GM23248 (cell line): Measurements from ENCODE around the gene DDA1. TPM values are rescaled to one million over a fixed set of nuclear protein-coding genes. Genes with fewer than 3 reads are reported as not detected.
A peak's percentile ranks its signal among the peaks of the same experiment; 100 is the strongest.

ENCODE experiments used
- DNase-seq: peaks from one replicate; pipeline ENCODE4 v3.0.0-alpha.2; 2015
- H2AFZ ChIP-seq: fragments of 200-600 bp; sonication (generic); 2 replicates; pipeline ENCODE4 v1.6.1; 2016; ENCODE audit warnings: antibody characterized with exemption
- H3F3A ChIP-seq: fragments of 200-600 bp; sonication (generic); 2 replicates; pipeline ENCODE4 v1.6.1; 2016; ENCODE audit warnings: mild to moderate bottlenecking, antibody characterized with exemption, mixed run types; ENCODE audit not compliant: insufficient read depth
- H3K27ac ChIP-seq: fragments of 200-600 bp; sonication (generic); 2 replicates; pipeline ENCODE4 v1.5.1; 2016; ENCODE audit warnings: mild to moderate bottlenecking
- H3K27me3 ChIP-seq: fragments of 200-600 bp; sonication (generic); replicated peaks from 2 replicates; pipeline ENCODE4 v1.6.1; 2016; ENCODE audit warnings: mild to moderate bottlenecking; ENCODE audit not compliant: insufficient read depth
- H3K36me3 ChIP-seq: fragments of 200-600 bp; sonication (generic); 2 replicates; pipeline ENCODE4 v1.6.1; 2016; ENCODE audit warnings: low read depth, mild to moderate bottlenecking
- H3K4me1 ChIP-seq: fragments of 200-600 bp; sonication (generic); 2 replicates; pipeline ENCODE4 v1.6.1; 2016; ENCODE audit warnings: mild to moderate bottlenecking; ENCODE audit not compliant: insufficient read depth
- H3K4me2 ChIP-seq: fragments of 200-600 bp; sonication (generic); one replicate; pipeline ENCODE4 v1.6.1; 2016; ENCODE audit warnings: mild to moderate bottlenecking; ENCODE audit not compliant: unreplicated experiment
- H3K4me3 ChIP-seq: fragments of 200-600 bp; sonication (generic); 2 replicates; pipeline ENCODE4 v1.5.1; 2016; ENCODE audit warnings: mild to moderate bottlenecking
- H3K79me2 ChIP-seq: fragments of 200-600 bp; sonication (generic); 2 replicates; pipeline ENCODE4 v1.6.1; 2016; ENCODE audit warnings: mild to moderate bottlenecking; ENCODE audit not compliant: insufficient read depth
- H3K9ac ChIP-seq: fragments of 200-600 bp; sonication (generic); 2 replicates; pipeline ENCODE4 v1.6.1; 2016; ENCODE audit warnings: mild to moderate bottlenecking
- H3K9me2 ChIP-seq: fragments of 200-600 bp; sonication (generic); 2 replicates; pipeline ENCODE4 v1.6.1; 2016; ENCODE audit warnings: mixed run types, mild to moderate bottlenecking, moderate library complexity; ENCODE audit not compliant: insufficient read depth
- H3K9me3 ChIP-seq: fragments of 200-600 bp; sonication (generic); one replicate; pipeline ENCODE4 v1.6.1; 2017; ENCODE audit warnings: low read depth
- H4K20me1 ChIP-seq: fragments of 200-600 bp; sonication (generic); 2 replicates; pipeline ENCODE4 v1.6.0; 2016; ENCODE audit not compliant: insufficient read depth
- EZH2 ChIP-seq: fragments of 200-600 bp; sonication (generic); IDR thresholded peaks from 2 replicates; pipeline ENCODE4 v1.6.1; 2018; ENCODE audit warnings: antibody characterized with exemption, mild to moderate bottlenecking; ENCODE audit not compliant: insufficient read depth, poor library complexity, severe bottlenecking
- EZH2phosphoT487 ChIP-seq: fragments of 200-600 bp; sonication (generic); IDR thresholded peaks from 2 replicates; pipeline ENCODE4 v1.6.1; 2018; ENCODE audit warnings: antibody characterized with exemption, moderate library complexity, mild to moderate bottlenecking, low read depth; ENCODE audit not compliant: insufficient read depth
- WGBS, 2 experiments: methylation state at CpG; one replicate each; pipeline ENCODE4 v1.1.6; 2015 to 2017; ENCODE audit warnings: low lambda C conversion rate in 2 of 2, low coverage in 1 of 2; ENCODE audit errors: missing lambda C conversion rate in 2 of 2; 5-methylcytosine and 5-hydroxymethylcytosine counted together
- in situ Hi-C: fragments of 300-500 bp; cut with MboI; formaldehyde crosslinking; loops from 2 replicates; pipeline ENCODE4 v1.15.0; 2020
- polyA plus RNA-seq: library from polyadenylated mRNA; unstranded; fragments of >200 nt; fragmentation: Nextera tagmentation; extraction: Ambion mirVana; gene quantifications from 2 replicates; pipeline ENCODE4 v1.2.1, GENCODE V29; 2016
- total RNA-seq: library from RNA; depleted of rRNA; stranded (reverse); fragments of >200 nt; shearing (Covaris generic); gene quantifications from 2 replicates; pipeline ENCODE4 v1.2.3, GENCODE V29; 2014

DDA1 gene
- total and polyA plus RNA-seq, 2 experiments from 2014 or later: 10.9 to 87.8 TPM

DNA sequence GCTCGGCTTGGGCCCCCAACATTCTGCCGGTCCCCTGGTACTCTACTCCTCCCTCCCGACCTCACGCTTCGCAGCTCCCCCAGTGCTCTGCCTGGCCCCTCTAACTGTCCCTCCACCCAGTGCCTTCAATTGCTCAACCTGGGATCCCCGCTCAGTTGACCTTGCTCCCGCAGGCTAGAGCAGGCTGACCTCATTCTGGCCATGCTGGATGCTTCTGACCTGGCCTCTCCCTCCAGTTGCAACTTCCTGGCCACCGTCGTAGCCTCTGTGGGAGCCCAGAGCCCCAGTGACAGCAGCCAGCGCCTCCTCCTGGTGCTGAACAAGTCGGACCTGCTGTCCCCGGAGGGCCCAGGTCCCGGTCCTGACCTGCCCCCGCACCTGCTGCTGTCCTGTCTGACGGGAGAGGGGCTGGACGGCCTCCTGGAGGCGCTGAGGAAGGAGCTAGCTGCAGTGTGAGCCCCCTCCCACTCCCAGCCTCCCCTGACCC, 31.6 kb downstream of the DDA1 start:
- Histone ChIP-seq H2AFZ (no peak overlapping the region), H3K9me2 (no peaks in the 10 kb centered on the region), H3K79me2 (no peaks in the 10 kb centered on the region), H3K9ac (no peak overlapping the region), H3K36me3 (no peaks in the 10 kb centered on the region), H4K20me1 (no peaks in the 10 kb centered on the region), H3K4me1 (no peaks in the 10 kb centered on the region), H3K4me3 (no peak overlapping the region), H3K27me3 (no peaks in the 10 kb centered on the region), H3F3A (peaks cover 6% of the 10 kb centered on the region; the same call in 1 of the 2 replicates), H3K4me2 (no peak overlapping the region), H3K9me3 (no peaks in the 10 kb centered on the region), H3K27ac (no peak overlapping the region)
- TF ChIP-seq EZH2: no peak
- no peak for TF ChIP-seq EZH2phosphoT487
- in situ Hi-C loops: no loop called here
- DNase-seq: no peak
- WGBS, 2 experiments: 73 to 79% methylated on average over 11 to 17 of the region's 17 CpGs

DNA sequence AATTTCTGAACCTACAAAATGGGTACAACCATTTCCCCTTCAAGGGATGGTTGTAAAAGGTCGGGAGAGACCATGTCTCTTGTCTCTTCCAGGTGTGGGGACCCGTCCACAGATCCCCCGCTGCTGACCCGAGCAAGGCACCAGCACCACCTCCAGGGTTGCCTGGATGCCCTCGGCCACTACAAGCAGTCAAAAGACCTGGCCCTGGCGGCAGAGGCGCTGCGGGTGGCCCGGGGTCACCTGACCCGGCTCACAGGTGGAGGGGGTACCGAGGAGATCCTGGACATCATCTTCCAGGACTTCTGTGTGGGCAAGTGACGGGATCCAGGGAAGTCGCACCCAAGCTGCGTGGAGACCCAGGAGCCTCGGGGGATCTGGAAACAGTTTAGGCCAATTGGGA, 32.0 kb downstream of the DDA1 start:
- Histone ChIP-seq H3K79me2 (no peaks in the 10 kb centered on the region), H3K27ac (no peak overlapping the region), H4K20me1 (no peaks in the 10 kb centered on the region), H3K9me3 (no peaks in the 10 kb centered on the region), H3K36me3 (no peaks in the 10 kb centered on the region), H3K4me2 (no peak overlapping the region), H2AFZ (no peak overlapping the region), H3K9ac (no peak overlapping the region), H3F3A (peaks cover 6% of the 10 kb centered on the region; the same call in 1 of the 2 replicates), H3K27me3 (no peaks in the 10 kb centered on the region), H3K9me2 (no peaks in the 10 kb centered on the region), H3K4me3 (no peak overlapping the region), H3K4me1 (no peaks in the 10 kb centered on the region)
- 92 to 96% methylated on average over 14 to 15 of the region's 15 CpGs for WGBS, 2 experiments
- TF ChIP-seq EZH2phosphoT487: no peak
- no peak for DNase-seq
- in situ Hi-C loops: no loop called here

DNA sequence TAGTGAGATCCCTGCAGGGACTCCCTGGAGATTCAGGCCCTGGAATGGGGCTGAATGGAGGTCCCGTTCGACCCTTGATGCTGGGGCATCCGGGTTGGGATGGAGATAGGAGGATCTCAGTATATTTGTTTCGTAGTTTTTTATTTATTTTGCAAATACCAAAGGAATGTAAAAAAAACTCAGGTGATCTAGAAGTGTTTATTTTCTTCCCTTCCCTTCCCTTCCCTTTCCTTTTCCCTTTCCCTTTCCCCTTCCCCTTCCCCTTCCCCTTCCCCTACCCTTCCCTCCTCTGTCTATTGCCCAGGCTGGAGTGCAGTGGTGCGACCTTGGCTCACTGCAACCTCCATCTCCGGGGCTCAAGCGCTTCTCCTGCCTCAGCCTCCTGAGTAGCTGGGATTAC, 32.5 kb downstream of the DDA1 start:
- Histone ChIP-seq H3F3A (peaks cover 2% of the 10 kb centered on the region; the same call in 1 of the 2 replicates), H2AFZ (no peak overlapping the region), H3K27ac (no peak overlapping the region), H3K4me3 (no peak overlapping the region), H3K9me2 (no peaks in the 10 kb centered on the region), H3K9ac (no peak overlapping the region), H4K20me1 (no peaks in the 10 kb centered on the region), H3K79me2 (no peaks in the 10 kb centered on the region), H3K27me3 (no peaks in the 10 kb centered on the region), H3K36me3 (no peaks in the 10 kb centered on the region), H3K9me3 (no peaks in the 10 kb centered on the region), H3K4me1 (no peaks in the 10 kb centered on the region), H3K4me2 (no peak overlapping the region)
- no peak for DNase-seq
- 98 to 99% methylated on average over 6 to 7 of the region's 7 CpGs for WGBS, 2 experiments
- TF ChIP-seq EZH2: no peak
- no peak for TF ChIP-seq EZH2phosphoT487
- in situ Hi-C loops: no loop called here

DNA sequence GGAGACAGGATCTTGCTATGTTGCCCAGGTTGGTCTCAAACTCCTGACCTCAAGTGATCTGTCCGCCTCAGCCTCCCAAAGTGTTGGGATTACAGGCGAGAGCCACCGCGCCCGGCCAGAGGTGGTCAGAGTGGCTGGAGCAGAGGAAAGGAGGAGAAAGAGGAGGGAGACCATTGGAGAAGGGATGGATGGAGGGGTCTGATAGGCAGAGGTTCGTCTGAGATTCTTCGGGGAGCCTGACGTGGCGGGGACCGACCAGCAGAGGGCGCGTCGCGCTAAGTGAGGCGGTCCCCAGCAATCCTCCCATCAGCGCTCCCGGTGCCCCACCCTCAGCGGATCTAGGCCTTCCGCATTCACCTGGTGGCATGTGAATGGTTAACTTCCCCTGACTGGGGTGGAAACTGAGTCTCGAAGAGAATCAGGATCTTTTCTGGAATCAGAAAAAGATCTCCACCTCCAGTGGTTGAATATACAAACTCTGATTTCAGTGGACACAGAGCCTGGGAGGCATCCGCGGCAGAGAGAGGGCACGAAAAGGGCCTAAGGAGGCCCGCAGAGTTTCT, 36.8 kb downstream of the DDA1 start:
- no peaks in the 10 kb centered on the region for H3K36me3 ChIP-seq
- peak overlapping the region; percentile 16; the same call in 1 of the 2 replicates for H2AFZ ChIP-seq
- no peak overlapping the region for H3K4me2 ChIP-seq
- 15 to 17% methylated on average over 24 of the region's 24 CpGs for WGBS, 2 experiments
- no peak overlapping the region for H3K9ac ChIP-seq
- H3K4me3 ChIP-seq: no peak overlapping the region
- H3K27ac ChIP-seq: no peak overlapping the region
- TF ChIP-seq EZH2phosphoT487 (no peak), EZH2 (no peak)
- peak; percentile 69 for DNase-seq
- no peaks in the 10 kb centered on the region for H3K9me2 ChIP-seq
- no peaks in the 10 kb centered on the region for H3F3A ChIP-seq
- no peaks in the 10 kb centered on the region; the same call in 1 of the 2 replicates for H3K27me3 ChIP-seq
- in situ Hi-C loops: loop anchor here (5.0 kb wide), 1 partner anchor 36 kb away; no protein-coding TSS in a partner anchor
- no peaks in the 10 kb centered on the region for H3K79me2 ChIP-seq
- no peaks in the 10 kb centered on the region for H3K4me1 ChIP-seq
- H3K9me3 ChIP-seq: no peaks in the 10 kb centered on the region
- H4K20me1 ChIP-seq: no peaks in the 10 kb centered on the region
